HEK293 (cell line): Measurements from ENCODE around the gene NOS1AP.

Source experiments
- CTCF ChIA-PET: fragments of 350-600 bp; formaldehyde crosslinking; extraction: SDS; loops from one replicate; lab custom pipeline; 2021; ENCODE audit warnings: antibody characterized with exemption; lab: Yijun Ruan, JAX
- POLR2A ChIA-PET: fragments of 300-600 bp; formaldehyde crosslinking; extraction: SDS; loops from one replicate; lab custom pipeline; 2020; ENCODE audit warnings: antibody characterized with exemption, inconsistent platforms; lab: Yijun Ruan, JAX
- H3K27ac ChIP-seq: fragments of 200-500 bp; sonication (Bioruptor generic); 2 replicates; pipeline ENCODE4 v1.5.1; 2014; ENCODE audit warnings: low read depth, low read length, control low read depth, inconsistent platforms; ENCODE audit errors: extremely low read depth
- H3K36me3 ChIP-seq, 2 experiments: fragments of 200-500 bp in 1 of 2; sonication (Bioruptor generic) in 1 of 2; 1 replicate in 1 of 2; 2 replicates in 1 of 2; pipeline ENCODE4 v1.5.1; 2014 to 2017; ENCODE audit warnings: inconsistent platforms in 2 of 2, low read length in 2 of 2; ENCODE audit not compliant: control insufficient read depth in 2 of 2, insufficient read depth in 1 of 2
- H3K4me1 ChIP-seq: fragments of 200-500 bp; sonication (Bioruptor generic); 2 replicates; pipeline ENCODE4 v1.5.1; 2014; ENCODE audit warnings: mild to moderate bottlenecking, low read length, inconsistent platforms; ENCODE audit not compliant: control insufficient read depth, insufficient read depth
- H3K4me3 ChIP-seq: 2 replicates; pipeline ENCODE4 v1.5.1; 2011; ENCODE audit warnings: low read depth, mild to moderate bottlenecking, control low read depth, low read length, moderate library complexity
- H3K9me3 ChIP-seq: fragments of 200-500 bp; sonication (Bioruptor generic); 2 replicates; pipeline ENCODE4 v1.5.1; 2014; ENCODE audit warnings: low read depth, low read length, inconsistent platforms; ENCODE audit not compliant: control insufficient read depth, insufficient read depth
- CTCF ChIP-seq: fragments of 450-650 bp; formaldehyde crosslinking; IDR thresholded peaks from 2 replicates; pipeline ENCODE4 v1.5.1; 2016; ENCODE audit warnings: missing biosample characterization, missing genetic modification characterization
- EGR2 ChIP-seq: fragments of 450-650 bp; formaldehyde crosslinking; IDR thresholded peaks from 2 replicates; pipeline ENCODE4 v1.5.1; 2016; ENCODE audit warnings: low read depth, missing biosample characterization, missing genetic modification characterization
- GLI2 ChIP-seq: fragments of 450-650 bp; formaldehyde crosslinking; IDR thresholded peaks from 2 replicates; pipeline ENCODE4; 2017; ENCODE audit warnings: missing biosample characterization, missing genetic modification characterization, low read depth, borderline replicate concordance
- KLF17 ChIP-seq: fragments of 450-650 bp; formaldehyde crosslinking; IDR thresholded peaks from 2 replicates; pipeline ENCODE4 v1.5.1; 2016; ENCODE audit warnings: missing biosample characterization, missing genetic modification characterization
- KLF8 ChIP-seq: fragments of 450-650 bp; formaldehyde crosslinking; IDR thresholded peaks from 2 replicates; pipeline ENCODE4 v1.5.1; 2016; ENCODE audit warnings: missing biosample characterization, missing genetic modification characterization
- MYNN ChIP-seq: fragments of 450-650 bp; formaldehyde crosslinking; IDR thresholded peaks from 2 replicates; pipeline ENCODE4 v1.5.1; 2016; ENCODE audit warnings: missing biosample characterization, missing genetic modification characterization, borderline replicate concordance
- OSR2 ChIP-seq: fragments of 450-650 bp; formaldehyde crosslinking; IDR thresholded peaks from 2 replicates; pipeline ENCODE4 v1.5.1; 2016; ENCODE audit warnings: missing biosample characterization, missing genetic modification characterization
- SCRT2 ChIP-seq: fragments of 450-650 bp; formaldehyde crosslinking; IDR thresholded peaks from 2 replicates; pipeline ENCODE4 v1.5.1; 2016; ENCODE audit warnings: missing biosample characterization, missing genetic modification characterization
- TRIM28 ChIP-seq: IDR thresholded peaks from 2 replicates; pipeline ENCODE4 v1.6.1; 2011; ENCODE audit warnings: low read length, control low read depth, borderline replicate concordance
- YY2 ChIP-seq: fragments of 450-650 bp; formaldehyde crosslinking; IDR thresholded peaks from 2 replicates; pipeline ENCODE4 v1.5.1; 2016; ENCODE audit warnings: missing biosample characterization, missing genetic modification characterization
- ZBTB17 ChIP-seq: fragments of 450-650 bp; formaldehyde crosslinking; IDR thresholded peaks from 2 replicates; pipeline ENCODE4 v1.5.1; 2016; ENCODE audit warnings: missing biosample characterization, missing genetic modification characterization
- ZFP37 ChIP-seq: fragments of 450-650 bp; formaldehyde crosslinking; IDR thresholded peaks from 2 replicates; pipeline ENCODE4 v1.5.1; 2016; ENCODE audit warnings: missing biosample characterization, missing genetic modification characterization
- ZNF121 ChIP-seq: fragments of 450-650 bp; formaldehyde crosslinking; IDR thresholded peaks from 2 replicates; pipeline ENCODE4 v1.5.1; 2016; ENCODE audit warnings: missing biosample characterization, missing genetic modification characterization
- ZNF184 ChIP-seq: fragments of 450-650 bp; IDR thresholded peaks from 2 replicates; pipeline ENCODE4 v1.5.1; 2018; ENCODE audit warnings: missing biosample characterization, mild to moderate bottlenecking, missing genetic modification characterization
- ZNF2 ChIP-seq: fragments of 450-650 bp; formaldehyde crosslinking; IDR thresholded peaks from 2 replicates; pipeline ENCODE4 v1.5.1; 2016; ENCODE audit warnings: missing biosample characterization, missing genetic modification characterization
- ZNF221 ChIP-seq: fragments of 450-650 bp; formaldehyde crosslinking; IDR thresholded peaks from 2 replicates; pipeline ENCODE4 v1.5.1; 2017; ENCODE audit warnings: missing biosample characterization, missing genetic modification characterization, borderline replicate concordance
- ZNF24 ChIP-seq: fragments of 450-650 bp; formaldehyde crosslinking; IDR thresholded peaks from 2 replicates; pipeline ENCODE4 v1.5.1; 2016; ENCODE audit warnings: missing biosample characterization, missing genetic modification characterization
- ZNF280C ChIP-seq: fragments of 450-650 bp; formaldehyde crosslinking; IDR thresholded peaks from 2 replicates; pipeline ENCODE4 v1.5.1; 2016; ENCODE audit warnings: missing biosample characterization, missing genetic modification characterization
- ZNF366 ChIP-seq: fragments of 450-650 bp; formaldehyde crosslinking; conservative IDR thresholded peaks from 2 replicates; pipeline ENCODE4 v1.5.1; 2016; ENCODE audit warnings: missing biosample characterization, missing genetic modification characterization
- ZNF426 ChIP-seq: fragments of 450-650 bp; formaldehyde crosslinking; IDR thresholded peaks from 2 replicates; pipeline ENCODE4 v1.5.1; 2017; ENCODE audit warnings: missing biosample characterization, missing genetic modification characterization, mild to moderate bottlenecking, inconsistent platforms, moderate library complexity
- ZNF596 ChIP-seq: fragments of 450-650 bp; IDR thresholded peaks from 2 replicates; pipeline ENCODE4 v1.5.0; 2018; ENCODE audit warnings: missing biosample characterization, mild to moderate bottlenecking, missing genetic modification characterization, moderate library complexity
- ZNF654 ChIP-seq: fragments of 450-650 bp; formaldehyde crosslinking; IDR thresholded peaks from 2 replicates; pipeline ENCODE4 v1.5.1; 2016; ENCODE audit warnings: low read depth, missing biosample characterization, missing genetic modification characterization
- ZNF658 ChIP-seq: fragments of 450-650 bp; formaldehyde crosslinking; IDR thresholded peaks from 2 replicates; pipeline ENCODE4; 2016; ENCODE audit warnings: missing biosample characterization, missing genetic modification characterization
- ZNF677 ChIP-seq: fragments of 450-650 bp; IDR thresholded peaks from 2 replicates; pipeline ENCODE4 v1.5.0; 2018; ENCODE audit warnings: missing biosample characterization, mild to moderate bottlenecking, missing genetic modification characterization, moderate library complexity
- ZNF747 ChIP-seq: fragments of 450-650 bp; formaldehyde crosslinking; IDR thresholded peaks from 2 replicates; pipeline ENCODE4 v1.5.1; 2016; ENCODE audit warnings: missing biosample characterization, missing genetic modification characterization

The NOS1AP gene

GRCh38 chr1:162389971-162390370, 320.5 kb downstream of the NOS1AP start (continued):
- no peak for TF ChIP-seq ZNF658 (tag by site-specific recombination)
- TF ChIP-seq EGR2 (tag by site-specific recombination): peak; percentile 60
- TF ChIP-seq SCRT2 (tag by site-specific recombination): no peak
- no peak for TF ChIP-seq YY2 (tag by site-specific recombination)

GRCh38 chr1:162390396-162391185, 321.1 kb downstream of the NOS1AP start:
- TF ChIP-seq KLF17 (tag by site-specific recombination) (no peak), ZNF596 (tag by site-specific recombination) (no peak), MYNN (tag by site-specific recombination) (no peak), ZNF747 (tag by site-specific recombination) (no peak), ZNF121 (tag by site-specific recombination) (no peak), ZNF677 (tag by site-specific recombination) (no peak)
- TF ChIP-seq, all 188 proteins: peak for 0
- Histone ChIP-seq H3K27ac (no peak overlapping the region), H3K9me3 (no peaks in the 10 kb centered on the region), H3K4me3 (no peak overlapping the region), H3K36me3 (no peaks in the 10 kb centered on the region), H3K4me1 (no peaks in the 10 kb centered on the region)
- ChIA-PET CTCF (interaction anchor here (0.7 to 3.8 kb wide), 6 partner anchors 10 to 354 kb away, joined by 3 to 27 read pairs (median 7); partner anchors contain the start of gene C1orf226), POLR2A (no interaction called here)

GRCh38 chr1:162391790-162392563, 322.5 kb downstream of the NOS1AP start:
- H3K36me3 ChIP-seq: no peaks in the 10 kb centered on the region
- no peaks in the 10 kb centered on the region for H3K9me3 ChIP-seq
- TF ChIP-seq CTCF (tag by site-specific recombination) (peak; percentile 45; the same call in 1 of the 2 replicates), ZNF366 (peak; percentile 99), GLI2 (tag by site-specific recombination) (no peak), ZFP37 (0 out of 2 replicates have a peak, but pooled peaks have one; percentile 34), KLF8 (0 out of 2 replicates have a peak, but pooled peaks have one; percentile 16), ZNF280C (tag by site-specific recombination) (no peak), ZBTB17 (tag by site-specific recombination) (peak; percentile 78), ZNF2 (tag by site-specific recombination) (0 out of 2 replicates have a peak, but pooled peaks have one; percentile 35), ZNF654 (tag by site-specific recombination) (peak; percentile 96), OSR2 (tag by site-specific recombination) (no peak), TRIM28 (no peak), ZNF221 (tag by site-specific recombination) (no peak), ZNF426 (tag by site-specific recombination) (no peak), ZNF24 (tag by site-specific recombination) (peak; percentile 91; the same call in 1 of the 2 replicates), ZNF184 (tag by site-specific recombination) (no peak)
- TF ChIP-seq, all 188 proteins: peak for 8
- no peaks in the 10 kb centered on the region for H3K4me1 ChIP-seq
- no peak overlapping the region for H3K4me3 ChIP-seq
- no peak overlapping the region for H3K27ac ChIP-seq
- ChIA-PET POLR2A (no interaction called here), CTCF (interaction anchor here (0.6 to 3.8 kb wide), 29 partner anchors 9 to 1150 kb away, joined by 3 to 27 read pairs (median 4); partner anchors contain the start of gene C1orf226)
